K562 (cell line): ENCODE results near the gene RCC2. TPM values are rescaled to one million over a fixed set of nuclear protein-coding genes. Genes with fewer than 3 reads are reported as not detected.
A peak's percentile ranks its signal among the peaks of the same experiment; 100 is the strongest.

Experiments used
- CBFA2T3 ChIP-seq: fragments of 450-650 bp; IDR thresholded peaks from 2 replicates; pipeline ENCODE4 v1.6.1; 2017
- CXXC5 ChIP-seq: fragments of 250-450 bp; sonication (Bioruptor Pico); IDR thresholded peaks from 2 replicates; pipeline ENCODE4 v1.8.0; 2022; ENCODE audit warnings: inconsistent platforms, mild to moderate bottlenecking, moderate library complexity
- DIDO1 ChIP-seq: fragments of 450-650 bp; IDR thresholded peaks from 2 replicates; pipeline ENCODE4 v1.6.1; 2016; ENCODE audit warnings: low read depth, missing biosample characterization, missing genetic modification characterization
- DMBX1 ChIP-seq: fragments of 250-450 bp; sonication (Bioruptor Pico); IDR thresholded peaks from 2 replicates; pipeline ENCODE4 v1.8.0; 2022; ENCODE audit warnings: inconsistent platforms, mild to moderate bottlenecking, moderate library complexity, borderline replicate concordance
- DPF2 ChIP-seq: fragments of 450-650 bp; IDR thresholded peaks from 2 replicates; pipeline ENCODE4 v1.6.1; 2016
- KDM4B ChIP-seq, 2 experiments: fragments of 450-650 bp in 1 of 2; sonication (generic) in 1 of 2; IDR thresholded peaks; 2 replicates each; pipeline ENCODE4 v1.6.1; 2016 to 2017; ENCODE audit warnings: borderline replicate concordance in 2 of 2, antibody characterized with exemption in 1 of 2, low read depth in 1 of 2, mild to moderate bottlenecking in 1 of 2
- MYNN ChIP-seq, 2 experiments: sonication (generic); formaldehyde crosslinking in 1 of 2; IDR thresholded peaks; 2 replicates each; pipeline versions ENCODE4 v1.5.0 to v1.6.1; 2016 to 2020; ENCODE audit warnings: antibody characterized with exemption in 1 of 2, missing genetic modification reagents in 1 of 2
- RBM14 ChIP-seq: fragments of 200-400 bp; formaldehyde crosslinking; IDR thresholded peaks from 2 replicates; pipeline ENCODE4 v1.6.1; 2018; ENCODE audit warnings: low read depth, mild to moderate bottlenecking, low read length, moderate library complexity, borderline replicate concordance; ENCODE audit not compliant: insufficient read depth
- RREB1 ChIP-seq: fragments of 250-450 bp; sonication (Bioruptor Pico); IDR thresholded peaks from 2 replicates; pipeline ENCODE4 v1.4.0; 2020
- ZC3H4 ChIP-seq: sonication (generic); formaldehyde crosslinking; IDR thresholded peaks from 2 replicates; pipeline ENCODE4 v1.9.0; 2021; ENCODE audit warnings: missing genetic modification reagents, borderline replicate concordance
- ZNF407 ChIP-seq: fragments of 450-650 bp; IDR thresholded peaks from 2 replicates; pipeline ENCODE4 v1.6.1; 2016; ENCODE audit warnings: low read depth
- ZNF77 ChIP-seq: fragments of 250-450 bp; sonication (Bioruptor Pico); IDR thresholded peaks from 2 replicates; pipeline ENCODE4 v1.5.0; 2020
- polyA plus RNA-seq, 8 experiments: library from polyadenylated mRNA; depleted of rRNA in 4 of 8; stranded (reverse) in 5 of 8; unstranded in 3 of 8; fragments of >200 nt; fragmentation: Nextera tagmentation in 2 of 8; fragmentation: Illumina TruSeq in 1 of 8; extraction: Ambion mirVana in 2 of 8; extraction: Trizol in 1 of 8; gene quantifications; 2 replicates each; pipeline versions ENCODE4 v1.2.1 to v1.2.3, GENCODE V29; 2011 to 2014; ENCODE audit warnings: inconsistent platforms in 1 of 8, missing spikeins in 1 of 8
- total RNA-seq, 7 experiments: library from RNA; depleted of rRNA in 6 of 7; stranded (reverse); fragments of >200 nt in 6 of 7; fragmentation: Illumina TruSeq in 2 of 7; extraction: Trizol in 2 of 7; gene quantifications; 2 replicates each; pipeline versions ENCODE4 v1.2.1 to v1.2.3, GENCODE V29; 2011 to 2021; ENCODE audit warnings: low replicate concordance in 1 of 7
- TF ChIP-seq, protein P1 (sequence below), 2 experiments: IDR thresholded peaks; 2 replicates each; pipeline ENCODE4 v1.6.1; 2011; ENCODE audit warnings: borderline replicate concordance in 1 of 2, control low read depth in 1 of 2, low read depth in 1 of 2, low read length in 1 of 2, mild to moderate bottlenecking in 1 of 2, mixed read lengths in 1 of 2, moderate library complexity in 1 of 2; ENCODE audit not compliant: insufficient read depth in 1 of 2, insufficient read length in 1 of 2, poor library complexity in 1 of 2, severe bottlenecking in 1 of 2; ENCODE audit errors: extremely low read depth in 1 of 2

Gene RCC2
- total and polyA plus RNA-seq, 9 of the 15 experiments (the other 6 are each of a cell fraction or from before 2014, with no cell fraction given): 31.8 to 292 (median 116) TPM

DNA sequence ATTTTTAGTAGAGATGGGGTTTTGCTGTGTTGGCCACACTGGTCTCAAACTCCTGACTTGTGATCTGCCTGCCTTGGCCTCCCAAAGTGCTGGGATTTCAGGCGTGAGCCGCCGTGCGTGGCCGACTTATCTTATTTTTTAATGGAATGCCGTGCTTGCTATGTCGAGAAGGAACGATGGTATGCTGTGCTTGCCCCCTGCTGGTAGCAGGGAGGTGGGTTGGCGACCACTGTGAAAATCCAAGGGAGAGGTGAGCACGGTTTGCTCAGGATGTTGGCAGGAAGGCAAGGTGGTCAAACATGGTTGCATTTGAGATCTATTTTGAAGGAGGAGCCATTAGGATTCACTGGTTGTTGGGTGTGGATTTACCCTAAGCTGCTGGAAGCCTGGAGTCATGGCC, 45.8 kb upstream of the RCC2 start (continued):
- TF ChIP-seq, protein P1, sequence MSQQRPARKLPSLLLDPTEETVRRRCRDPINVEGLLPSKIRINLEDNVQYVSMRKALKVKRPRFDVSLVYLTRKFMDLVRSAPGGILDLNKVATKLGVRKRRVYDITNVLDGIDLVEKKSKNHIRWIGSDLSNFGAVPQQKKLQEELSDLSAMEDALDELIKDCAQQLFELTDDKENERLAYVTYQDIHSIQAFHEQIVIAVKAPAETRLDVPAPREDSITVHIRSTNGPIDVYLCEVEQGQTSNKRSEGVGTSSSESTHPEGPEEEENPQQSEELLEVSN (IDR thresholded peaks at IDR 0.05; ENCODE audit: borderline replicate concordance in 1 of 2, extremely low read depth in 1 of 2, insufficient read depth in 1 of 2, insufficient read length in 1 of 2, low read depth in 1 of 2, low read length in 1 of 2, poor library complexity in 1 of 2, severe bottlenecking in 1 of 2): no peak
- TF ChIP-seq ZC3H4 (no peak), CBFA2T3 (no peak), DPF2 (no peak), CXXC5 (CRISPR knock-in tag) (0 out of 2 replicates have a peak, but pooled peaks have one; percentile 19), DMBX1 (CRISPR knock-in tag) (no peak), RBM14 (no peak), DIDO1 (tag) (no peak), ZNF77 (CRISPR knock-in tag) (no peak), ZNF407 (no peak), MYNN (IDR thresholded peaks at IDR 0.05) (no peak), MYNN (CRISPR knock-in tag; IDR thresholded peaks at IDR 0.05) (no peak), KDM4B (IDR thresholded peaks at IDR 0.05; ENCODE audit: borderline replicate concordance in 2 of 2, low read depth in 1 of 2) (no peak), RREB1 (CRISPR knock-in tag) (no peak)
